GM12878 (cell line): ENCODE results near the gene CDK16. TPM values are rescaled to one million over a fixed set of nuclear protein-coding genes. Genes with fewer than 3 reads are reported as not detected.

Source experiments
- ASH2L ChIP-seq: fragments of 300-600, 200-600 bp; sonication (generic); IDR thresholded peaks from 2 replicates; pipeline ENCODE4 v1.6.1; 2017; ENCODE audit warnings: low read depth, mild to moderate bottlenecking, borderline replicate concordance
- BMI1 ChIP-seq: fragments of 450-650 bp; IDR thresholded peaks from 2 replicates; pipeline ENCODE4 v1.6.1; 2016; ENCODE audit warnings: mild to moderate bottlenecking, moderate library complexity, borderline replicate concordance
- CHD1 ChIP-seq: IDR thresholded peaks from 2 replicates; pipeline ENCODE4 v1.6.1; 2012; ENCODE audit warnings: low read depth, low read length, improper control_type of control experiment
- FOS ChIP-seq: IDR thresholded peaks from 3 replicates; pipeline ENCODE4 v1.6.1; 2011; ENCODE audit warnings: borderline replicate concordance; ENCODE audit not compliant: insufficient read length; ENCODE audit errors: extremely low read depth
- KDM1A ChIP-seq: fragments of 200-600 bp; sonication (generic); IDR thresholded peaks from 2 replicates; pipeline ENCODE4 v1.6.1; 2016; ENCODE audit warnings: borderline replicate concordance
- LARP7 ChIP-seq: fragments of 450-650 bp; IDR thresholded peaks from 2 replicates; pipeline ENCODE4 v1.6.1; 2017; ENCODE audit warnings: mild to moderate bottlenecking
- MEF2A ChIP-seq: IDR thresholded peaks from 2 replicates; pipeline ENCODE4 v1.6.1; 2011; ENCODE audit warnings: low read depth, mild to moderate bottlenecking, low read length, moderate library complexity; ENCODE audit not compliant: insufficient read depth
- POLR2AphosphoS5 ChIP-seq: IDR thresholded peaks from 2 replicates; pipeline ENCODE4 v1.6.1; 2011; ENCODE audit warnings: mild to moderate bottlenecking, low read length, inconsistent platforms
- RELA ChIP-seq: fragments of 450-650 bp; IDR thresholded peaks from 2 replicates; pipeline ENCODE4 v1.8.0; 2014; ENCODE audit warnings: borderline replicate concordance; ENCODE audit not compliant: partially characterized antibody
- SMAD1 ChIP-seq: fragments of 450-650 bp; IDR thresholded peaks from 2 replicates; pipeline ENCODE4 v1.6.1; 2018; ENCODE audit warnings: mild to moderate bottlenecking, low read depth; ENCODE audit not compliant: partially characterized antibody
- SMARCA5 ChIP-seq: fragments of 450-650 bp; IDR thresholded peaks from 2 replicates; pipeline ENCODE4 v1.6.1; 2017; ENCODE audit warnings: mild to moderate bottlenecking
- SMC3 ChIP-seq: IDR thresholded peaks from 2 replicates; pipeline ENCODE4 v1.6.1; 2011; ENCODE audit warnings: low read length, improper control_type of control experiment, borderline replicate concordance
- SRF ChIP-seq, 2 experiments: IDR thresholded peaks; 2 replicates each; pipeline ENCODE4 v1.6.1; 2011; ENCODE audit warnings: low read depth in 2 of 2, low read length in 2 of 2, mild to moderate bottlenecking in 1 of 2, moderate library complexity in 1 of 2
- WRNIP1 ChIP-seq: IDR thresholded peaks from 2 replicates; pipeline ENCODE4 v1.6.1; 2011; ENCODE audit warnings: low read depth, low read length, improper control_type of control experiment, borderline replicate concordance
- YY1 ChIP-seq: IDR thresholded peaks from 2 replicates; pipeline ENCODE4 v1.6.1; 2011; ENCODE audit warnings: low read depth, mild to moderate bottlenecking, low read length
- polyA plus RNA-seq, 11 experiments: library from polyadenylated mRNA; depleted of rRNA in 4 of 11; unstranded in 6 of 11; stranded (reverse) in 5 of 11; fragments of >200 nt; fragmentation: Nextera tagmentation in 4 of 11; fragmentation: Illumina TruSeq in 1 of 11; extraction: Ambion mirVana in 4 of 11; extraction: Trizol in 1 of 11; gene quantifications; 1 replicate in 1 of 11; 2 replicates in 10 of 11; pipeline versions ENCODE4 v1.2.1 to v1.2.3, GENCODE V29; 2011 to 2016; ENCODE audit warnings: inconsistent platforms in 2 of 11, missing spikeins in 2 of 11, low read depth in 1 of 11
- total RNA-seq, 4 experiments: library from RNA; depleted of rRNA in 3 of 4; stranded (reverse); fragments of >200 nt in 3 of 4; fragmentation: Illumina TruSeq in 1 of 4; extraction: Trizol in 1 of 4; gene quantifications; 2 replicates each; pipeline versions ENCODE4 v1.2.1 to v1.2.3, GENCODE V29; 2013 to 2021
- TF ChIP-seq, protein P1 (sequence below): fragments of 450-650 bp; formaldehyde crosslinking; IDR thresholded peaks from 2 replicates; pipeline ENCODE4 v1.4.0; 2020; ENCODE audit warnings: mild to moderate bottlenecking, moderate library complexity
- TF ChIP-seq, protein P2 (sequence below): fragments of 150-350 bp; IDR thresholded peaks from 2 replicates; pipeline ENCODE4 v1.6.1; 2014; ENCODE audit warnings: mild to moderate bottlenecking, low read depth, low read length
- TF ChIP-seq, protein P3 (sequence below): IDR thresholded peaks from 2 replicates; pipeline ENCODE4 v1.6.1; 2012; ENCODE audit warnings: low read length, inconsistent platforms
- TF ChIP-seq, protein P4 (sequence below): fragments of 450-650 bp; IDR thresholded peaks from 2 replicates; pipeline ENCODE4 v1.6.1; 2016; ENCODE audit warnings: mild to moderate bottlenecking, moderate library complexity, borderline replicate concordance

CDK16 gene
- total and polyA plus RNA-seq, 10 of the 15 experiments (the other 5 are each of a cell fraction or from before 2014, with no cell fraction given), result 2.4 to 75.1 (median 48.2) TPM

DNA sequence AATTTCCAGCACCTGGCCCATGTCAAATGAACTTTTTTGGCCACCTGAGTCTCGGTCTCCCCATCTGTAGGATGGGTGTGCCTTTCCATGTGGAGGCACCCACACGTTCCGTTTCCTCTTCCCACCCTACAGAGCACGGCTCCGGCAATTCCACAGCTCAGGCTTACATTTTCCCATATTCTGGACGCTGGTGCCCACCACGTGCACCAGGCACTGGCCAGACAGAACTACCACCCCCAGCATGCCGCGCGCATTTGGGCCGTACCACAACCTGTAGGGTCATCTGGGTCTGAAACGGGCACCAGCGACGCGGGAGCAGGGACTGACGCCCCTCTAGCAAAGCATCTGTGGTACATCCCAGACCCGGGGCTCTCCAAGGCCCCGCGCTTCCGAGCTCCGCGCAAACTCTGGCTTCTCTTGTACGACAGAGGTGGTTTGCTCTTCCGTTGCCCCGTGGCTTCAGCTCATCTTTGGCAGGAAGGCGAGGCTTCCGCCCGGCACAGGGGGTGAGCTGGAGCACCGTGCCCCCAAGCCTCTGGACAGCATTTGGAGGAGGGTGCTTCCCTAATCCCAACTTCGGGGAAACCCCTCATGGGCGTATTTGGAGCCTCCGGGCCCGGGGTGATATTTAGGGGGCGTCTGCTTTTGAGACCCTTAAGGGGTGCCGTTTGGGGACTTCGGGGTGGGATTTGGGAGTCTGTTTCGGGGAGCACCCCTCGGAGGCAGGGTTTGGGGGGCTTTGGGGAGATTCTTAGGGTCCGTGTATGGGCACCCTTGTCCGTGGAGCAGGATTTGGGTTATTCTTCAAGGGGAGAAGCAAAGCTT is 27.8 kb upstream of the CDK16 start (continued):
- TF ChIP-seq, protein P1, sequence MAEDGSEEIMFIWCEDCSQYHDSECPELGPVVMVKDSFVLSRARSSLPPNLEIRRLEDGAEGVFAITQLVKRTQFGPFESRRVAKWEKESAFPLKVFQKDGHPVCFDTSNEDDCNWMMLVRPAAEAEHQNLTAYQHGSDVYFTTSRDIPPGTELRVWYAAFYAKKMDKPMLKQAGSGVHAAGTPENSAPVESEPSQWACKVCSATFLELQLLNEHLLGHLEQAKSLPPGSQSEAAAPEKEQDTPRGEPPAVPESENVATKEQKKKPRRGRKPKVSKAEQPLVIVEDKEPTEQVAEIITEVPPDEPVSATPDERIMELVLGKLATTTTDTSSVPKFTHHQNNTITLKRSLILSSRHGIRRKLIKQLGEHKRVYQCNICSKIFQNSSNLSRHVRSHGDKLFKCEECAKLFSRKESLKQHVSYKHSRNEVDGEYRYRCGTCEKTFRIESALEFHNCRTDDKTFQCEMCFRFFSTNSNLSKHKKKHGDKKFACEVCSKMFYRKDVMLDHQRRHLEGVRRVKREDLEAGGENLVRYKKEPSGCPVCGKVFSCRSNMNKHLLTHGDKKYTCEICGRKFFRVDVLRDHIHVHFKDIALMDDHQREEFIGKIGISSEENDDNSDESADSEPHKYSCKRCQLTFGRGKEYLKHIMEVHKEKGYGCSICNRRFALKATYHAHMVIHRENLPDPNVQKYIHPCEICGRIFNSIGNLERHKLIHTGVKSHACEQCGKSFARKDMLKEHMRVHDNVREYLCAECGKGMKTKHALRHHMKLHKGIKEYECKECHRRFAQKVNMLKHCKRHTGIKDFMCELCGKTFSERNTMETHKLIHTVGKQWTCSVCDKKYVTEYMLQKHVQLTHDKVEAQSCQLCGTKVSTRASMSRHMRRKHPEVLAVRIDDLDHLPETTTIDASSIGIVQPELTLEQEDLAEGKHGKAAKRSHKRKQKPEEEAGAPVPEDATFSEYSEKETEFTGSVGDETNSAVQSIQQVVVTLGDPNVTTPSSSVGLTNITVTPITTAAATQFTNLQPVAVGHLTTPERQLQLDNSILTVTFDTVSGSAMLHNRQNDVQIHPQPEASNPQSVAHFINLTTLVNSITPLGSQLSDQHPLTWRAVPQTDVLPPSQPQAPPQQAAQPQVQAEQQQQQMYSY (CRISPR knock-in tag), result no peak
- TF ChIP-seq SMARCA5 (no peak), WRNIP1 (no peak), FOS (no peak), RELA (peak; percentile 10), POLR2AphosphoS5 (peak; percentile 93), SMC3 (no peak), MEF2A (0 out of 2 replicates have a peak, but pooled peaks have one; percentile 19), ASH2L (no peak), CHD1 (peak; percentile 98), BMI1 (no peak), SMAD1 (no peak), YY1 (no peak), KDM1A (no peak), LARP7 (peak; percentile 42; the same call in 1 of the 2 replicates), SRF (IDR thresholded peaks at IDR 0.05; ENCODE audit: low read depth in 2 of 2, low read length in 2 of 2) (0 out of 4 replicates have a peak, but pooled peaks of 1 of the 2 experiments have one; percentile 11)
- TF ChIP-seq, protein P2, sequence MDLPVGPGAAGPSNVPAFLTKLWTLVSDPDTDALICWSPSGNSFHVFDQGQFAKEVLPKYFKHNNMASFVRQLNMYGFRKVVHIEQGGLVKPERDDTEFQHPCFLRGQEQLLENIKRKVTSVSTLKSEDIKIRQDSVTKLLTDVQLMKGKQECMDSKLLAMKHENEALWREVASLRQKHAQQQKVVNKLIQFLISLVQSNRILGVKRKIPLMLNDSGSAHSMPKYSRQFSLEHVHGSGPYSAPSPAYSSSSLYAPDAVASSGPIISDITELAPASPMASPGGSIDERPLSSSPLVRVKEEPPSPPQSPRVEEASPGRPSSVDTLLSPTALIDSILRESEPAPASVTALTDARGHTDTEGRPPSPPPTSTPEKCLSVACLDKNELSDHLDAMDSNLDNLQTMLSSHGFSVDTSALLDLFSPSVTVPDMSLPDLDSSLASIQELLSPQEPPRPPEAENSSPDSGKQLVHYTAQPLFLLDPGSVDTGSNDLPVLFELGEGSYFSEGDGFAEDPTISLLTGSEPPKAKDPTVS, result no peak
- TF ChIP-seq, protein P3, sequence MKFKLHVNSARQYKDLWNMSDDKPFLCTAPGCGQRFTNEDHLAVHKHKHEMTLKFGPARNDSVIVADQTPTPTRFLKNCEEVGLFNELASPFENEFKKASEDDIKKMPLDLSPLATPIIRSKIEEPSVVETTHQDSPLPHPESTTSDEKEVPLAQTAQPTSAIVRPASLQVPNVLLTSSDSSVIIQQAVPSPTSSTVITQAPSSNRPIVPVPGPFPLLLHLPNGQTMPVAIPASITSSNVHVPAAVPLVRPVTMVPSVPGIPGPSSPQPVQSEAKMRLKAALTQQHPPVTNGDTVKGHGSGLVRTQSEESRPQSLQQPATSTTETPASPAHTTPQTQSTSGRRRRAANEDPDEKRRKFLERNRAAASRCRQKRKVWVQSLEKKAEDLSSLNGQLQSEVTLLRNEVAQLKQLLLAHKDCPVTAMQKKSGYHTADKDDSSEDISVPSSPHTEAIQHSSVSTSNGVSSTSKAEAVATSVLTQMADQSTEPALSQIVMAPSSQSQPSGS, result no peak
- TF ChIP-seq, protein P4, sequence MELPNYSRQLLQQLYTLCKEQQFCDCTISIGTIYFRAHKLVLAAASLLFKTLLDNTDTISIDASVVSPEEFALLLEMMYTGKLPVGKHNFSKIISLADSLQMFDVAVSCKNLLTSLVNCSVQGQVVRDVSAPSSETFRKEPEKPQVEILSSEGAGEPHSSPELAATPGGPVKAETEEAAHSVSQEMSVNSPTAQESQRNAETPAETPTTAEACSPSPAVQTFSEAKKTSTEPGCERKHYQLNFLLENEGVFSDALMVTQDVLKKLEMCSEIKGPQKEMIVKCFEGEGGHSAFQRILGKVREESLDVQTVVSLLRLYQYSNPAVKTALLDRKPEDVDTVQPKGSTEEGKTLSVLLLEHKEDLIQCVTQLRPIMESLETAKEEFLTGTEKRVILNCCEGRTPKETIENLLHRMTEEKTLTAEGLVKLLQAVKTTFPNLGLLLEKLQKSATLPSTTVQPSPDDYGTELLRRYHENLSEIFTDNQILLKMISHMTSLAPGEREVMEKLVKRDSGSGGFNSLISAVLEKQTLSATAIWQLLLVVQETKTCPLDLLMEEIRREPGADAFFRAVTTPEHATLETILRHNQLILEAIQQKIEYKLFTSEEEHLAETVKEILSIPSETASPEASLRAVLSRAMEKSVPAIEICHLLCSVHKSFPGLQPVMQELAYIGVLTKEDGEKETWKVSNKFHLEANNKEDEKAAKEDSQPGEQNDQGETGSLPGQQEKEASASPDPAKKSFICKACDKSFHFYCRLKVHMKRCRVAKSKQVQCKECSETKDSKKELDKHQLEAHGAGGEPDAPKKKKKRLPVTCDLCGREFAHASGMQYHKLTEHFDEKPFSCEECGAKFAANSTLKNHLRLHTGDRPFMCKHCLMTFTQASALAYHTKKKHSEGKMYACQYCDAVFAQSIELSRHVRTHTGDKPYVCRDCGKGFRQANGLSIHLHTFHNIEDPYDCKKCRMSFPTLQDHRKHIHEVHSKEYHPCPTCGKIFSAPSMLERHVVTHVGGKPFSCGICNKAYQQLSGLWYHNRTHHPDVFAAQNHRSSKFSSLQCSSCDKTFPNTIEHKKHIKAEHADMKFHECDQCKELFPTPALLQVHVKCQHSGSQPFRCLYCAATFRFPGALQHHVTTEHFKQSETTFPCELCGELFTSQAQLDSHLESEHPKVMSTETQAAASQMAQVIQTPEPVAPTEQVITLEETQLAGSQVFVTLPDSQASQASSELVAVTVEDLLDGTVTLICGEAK, result no peak; the same call in 1 of the 2 replicates
